IMR-90 (cell line): ENCODE results near the gene RXRB. TPM values are rescaled to one million over a fixed set of nuclear protein-coding genes. Genes with fewer than 3 reads are reported as not detected.

ENCODE experiments used
- ATAC-seq: fragments of 200-7000 bp; cut with Tn5 transposase; 2 replicates; pipeline ENCODE4 v1.9.1; 2020; ENCODE audit warnings: low read depth, mild to moderate bottlenecking, moderate library complexity
- BruUV-seq: library from RNA; stranded (reverse); fragments of 400-500 nt; replicated peaks from 2 replicates; lab custom pipeline; 2021; lab: Mats Ljungman, UMichigan
- CTCF ChIA-PET: fragments of 300-600 bp; formaldehyde crosslinking; extraction: SDS; loops from one replicate; lab custom pipeline; 2021; ENCODE audit warnings: antibody characterized with exemption; lab: Yijun Ruan, JAX
- POLR2A ChIA-PET: fragments of 300-600 bp; sonication (Branson Sonifier 250); formaldehyde crosslinking; loops from one replicate; lab custom pipeline; 2022; ENCODE audit warnings: antibody characterized with exemption; ENCODE audit not compliant: unreplicated experiment; lab: Charles Lee
- DNase-seq: peaks from one replicate; pipeline ENCODE4 v3.0.0; 2013
- H2AFZ ChIP-seq: replicated peaks from 2 replicates; pipeline ENCODE3; 2013; ENCODE audit warnings: low read length, mild to moderate bottlenecking; ENCODE audit not compliant: poor library complexity
- H2AK5ac ChIP-seq: 2 replicates; pipeline ENCODE4 v1.6.1; 2013; ENCODE audit warnings: low read depth, low read length, inconsistent platforms
- H2AK9ac ChIP-seq: replicated peaks from 2 replicates; pipeline ENCODE3; 2013; ENCODE audit warnings: mild to moderate bottlenecking, low read depth, low read length, moderate library complexity; ENCODE audit not compliant: poor library complexity
- H2BK120ac ChIP-seq: 2 replicates; pipeline ENCODE4 v1.6.1; 2013; ENCODE audit warnings: low read depth, low read length, inconsistent platforms
- H2BK15ac ChIP-seq: 3 replicates; pipeline ENCODE4 v1.6.1; 2013; ENCODE audit warnings: low read depth, low read length, inconsistent platforms
- H2BK20ac ChIP-seq: 2 replicates; pipeline ENCODE4 v1.6.1; 2013; ENCODE audit warnings: low read depth, mild to moderate bottlenecking, inconsistent platforms, low read length, moderate library complexity
- H2BK5ac ChIP-seq: 2 replicates; pipeline ENCODE4 v1.6.1; 2013; ENCODE audit warnings: mild to moderate bottlenecking, low read depth, low read length, inconsistent platforms; ENCODE audit not compliant: poor library complexity, severe bottlenecking
- H3K14ac ChIP-seq: replicated peaks from 2 replicates; pipeline ENCODE4 v1.6.1; 2013; ENCODE audit warnings: low read depth, low read length, inconsistent platforms
- H3K18ac ChIP-seq: 2 replicates; pipeline ENCODE4 v1.6.1; 2013; ENCODE audit warnings: low read depth, low read length, control low read depth
- H3K23ac ChIP-seq: 2 replicates; pipeline ENCODE4 v1.6.1; 2013; ENCODE audit warnings: low read depth, low read length, inconsistent platforms
- H3K27ac ChIP-seq: 2 replicates; pipeline ENCODE4 v1.5.1; 2013; ENCODE audit warnings: mild to moderate bottlenecking, control low read depth, low read length; ENCODE audit not compliant: insufficient read depth
- H3K27me3 ChIP-seq: 2 replicates; pipeline ENCODE4 v1.6.1; 2013; ENCODE audit warnings: low read length; ENCODE audit not compliant: control insufficient read depth, insufficient read depth
- H3K36me3 ChIP-seq: 2 replicates; pipeline ENCODE4 v1.6.1; 2013; ENCODE audit warnings: low read length, mixed read lengths; ENCODE audit not compliant: control insufficient read depth, insufficient read depth
- H3K4ac ChIP-seq: 2 replicates; pipeline ENCODE4 v1.6.1; 2013; ENCODE audit warnings: low read depth, low read length, inconsistent platforms
- H3K4me1 ChIP-seq: 2 replicates; pipeline ENCODE4 v1.6.1; 2013; ENCODE audit warnings: low read length, mixed read lengths; ENCODE audit not compliant: control insufficient read depth, insufficient read depth
- H3K4me2 ChIP-seq: 2 replicates; pipeline ENCODE4 v1.6.1; 2013; ENCODE audit warnings: low read depth, mild to moderate bottlenecking, control low read depth, low read length, moderate library complexity
- H3K4me3 ChIP-seq: 2 replicates; pipeline ENCODE4 v1.5.1; 2013; ENCODE audit warnings: low read depth, mild to moderate bottlenecking, control low read depth, low read length, moderate library complexity; ENCODE audit not compliant: insufficient read depth
- H3K56ac ChIP-seq: 2 replicates; pipeline ENCODE4 v1.6.1; 2013; ENCODE audit warnings: low read length, inconsistent platforms; ENCODE audit not compliant: insufficient read depth; ENCODE audit errors: extremely low read depth
- H3K79me1 ChIP-seq, 2 experiments: 2 replicates each; pipeline ENCODE4 v1.6.1; 2013; ENCODE audit warnings: low read length in 2 of 2, inconsistent platforms in 1 of 2, low read depth in 1 of 2
- H3K9ac ChIP-seq: 2 replicates; pipeline ENCODE4 v1.6.1; 2013; ENCODE audit warnings: low read depth, low read length, control low read depth
- H3K9me1 ChIP-seq: 2 replicates; pipeline ENCODE4 v1.6.1; 2013; ENCODE audit warnings: low read length, inconsistent platforms; ENCODE audit not compliant: insufficient read depth
- H3K9me3 ChIP-seq: 2 replicates; pipeline ENCODE4 v1.6.1; 2013; ENCODE audit warnings: low read length; ENCODE audit not compliant: control insufficient read depth, insufficient read depth
- H4K20me1 ChIP-seq: 2 replicates; pipeline ENCODE4 v1.6.1; 2013; ENCODE audit warnings: low read length, inconsistent platforms; ENCODE audit not compliant: insufficient read depth
- H4K5ac ChIP-seq: 2 replicates; pipeline ENCODE4 v1.6.1; 2013; ENCODE audit warnings: mild to moderate bottlenecking, low read depth, low read length, control low read depth
- H4K8ac ChIP-seq, 2 experiments: 2 replicates each; pipeline ENCODE4 v1.6.1; 2013; ENCODE audit warnings: low read depth in 2 of 2, low read length in 2 of 2, control low read depth in 1 of 2, inconsistent platforms in 1 of 2
- H4K91ac ChIP-seq: 2 replicates; pipeline ENCODE4 v1.6.1; 2013; ENCODE audit warnings: low read depth, low read length, inconsistent platforms; ENCODE audit not compliant: insufficient read depth
- BHLHE40 ChIP-seq: fragments of 150-350 bp; IDR thresholded peaks from 2 replicates; pipeline ENCODE4 v1.6.1; 2016; ENCODE audit warnings: mild to moderate bottlenecking, low read depth, low read length
- CEBPB ChIP-seq: IDR thresholded peaks from 2 replicates; pipeline ENCODE4 v1.6.1; 2012; ENCODE audit warnings: low read depth, low read length, improper control_type of control experiment
- CHD1 ChIP-seq: IDR thresholded peaks from 2 replicates; pipeline ENCODE4 v1.6.1; 2012; ENCODE audit warnings: low read depth, low read length, improper control_type of control experiment
- FOS ChIP-seq: fragments of 150-350 bp; IDR thresholded peaks from 2 replicates; pipeline ENCODE4 v1.6.1; 2016; ENCODE audit warnings: low read depth, low read length
- MAFK ChIP-seq: IDR thresholded peaks from 2 replicates; pipeline ENCODE4 v1.6.1; 2012; ENCODE audit warnings: low read depth, low read length, improper control_type of control experiment
- MAZ ChIP-seq: IDR thresholded peaks from 2 replicates; pipeline ENCODE4 v1.6.1; 2012; ENCODE audit warnings: low read depth, mild to moderate bottlenecking, low read length, improper control_type of control experiment, moderate library complexity, borderline replicate concordance
- MXI1 ChIP-seq: IDR thresholded peaks from 2 replicates; pipeline ENCODE4 v1.6.1; 2012; ENCODE audit warnings: low read depth, mild to moderate bottlenecking, low read length, moderate library complexity, borderline replicate concordance
- NFE2L2 ChIP-seq: fragments of 150-350 bp; IDR thresholded peaks from 2 replicates; pipeline ENCODE4 v1.6.1; 2016; ENCODE audit warnings: low read depth, mild to moderate bottlenecking, low read length
- POLR2A ChIP-seq: IDR thresholded peaks from 2 replicates; pipeline ENCODE4 v1.6.1; 2012; ENCODE audit warnings: mild to moderate bottlenecking, low read depth, low read length
- RAD21 ChIP-seq: IDR thresholded peaks from 2 replicates; pipeline ENCODE4 v1.6.1; 2012; ENCODE audit warnings: low read length, improper control_type of control experiment
- RCOR1 ChIP-seq: IDR thresholded peaks from 2 replicates; pipeline ENCODE4 v1.6.1; 2012; ENCODE audit warnings: mild to moderate bottlenecking, low read length, improper control_type of control experiment; ENCODE audit not compliant: insufficient replicate concordance
- RFX5 ChIP-seq: IDR thresholded peaks from 2 replicates; pipeline ENCODE4 v1.8.0; 2012; ENCODE audit warnings: low read depth, mild to moderate bottlenecking, low read length, moderate library complexity
- SMC3 ChIP-seq: fragments of 150-350 bp; IDR thresholded peaks from 2 replicates; pipeline ENCODE4 v1.6.1; 2016; ENCODE audit warnings: low read depth, mild to moderate bottlenecking, antibody characterized with exemption, low read length, moderate library complexity
- WGBS, 2 experiments: methylation state at CpG; one replicate each; pipeline versions ENCODE4 v1.1.5 to v1.1.7; 2013; ENCODE audit warnings: missing lambda C conversion rate in 2 of 2; ENCODE audit not compliant: insufficient read length in 1 of 2; ENCODE audit errors: extremely low coverage in 2 of 2; 5-methylcytosine and 5-hydroxymethylcytosine counted together
- dilution Hi-C: fragments of 300-500 bp; cut with HindIII; formaldehyde crosslinking; loops from one replicate; pipeline ENCODE4 v1.14.3; 2018; ENCODE audit warnings: low sequenced_read_pairs; ENCODE audit not compliant: unreplicated experiment
- in situ Hi-C: fragments of 300-500 bp; cut with MboI; formaldehyde crosslinking; loops from 3 replicates; pipeline ENCODE4 v1.14.3; 2019; ENCODE audit warnings: low sequenced_read_pairs, inconsistent platforms, mixed read lengths
- intact Hi-C: fragments of 100-400 bp; cut with micrococcal nuclease; formaldehyde crosslinking; loops from 2 replicates; pipeline ENCODE4 v1.10.0; 2022
- polyA plus RNA-seq, 3 experiments: library from polyadenylated mRNA; depleted of rRNA; stranded (reverse); fragments of >200 nt; gene quantifications; 2 replicates each; pipeline ENCODE4 v1.2.3, GENCODE V29; 2012; ENCODE audit warnings: low replicate concordance in 1 of 3
- total RNA-seq: library from RNA; depleted of rRNA; stranded (reverse); fragments of >200 nt; gene quantifications from 2 replicates; pipeline ENCODE4 v1.2.3, GENCODE V29; 2012
- TF ChIP-seq, protein P1 (sequence below): fragments of 150-350 bp; IDR thresholded peaks from 2 replicates; pipeline ENCODE4 v1.6.1; 2017; ENCODE audit warnings: mild to moderate bottlenecking, antibody characterized with exemption, low read length, low read depth
- TF ChIP-seq, protein P2 (sequence below): conservative IDR thresholded peaks from 2 replicates; pipeline ENCODE4 v1.5.1; 2012; ENCODE audit warnings: mild to moderate bottlenecking, low read depth, low read length, improper control_type of control experiment
- TF ChIP-seq, protein P3 (sequence below): fragments of 150-350 bp; IDR thresholded peaks from 2 replicates; pipeline ENCODE4 v1.6.1; 2016; ENCODE audit warnings: low read depth, mild to moderate bottlenecking, low read length, moderate library complexity, borderline replicate concordance

RXRB gene
- total and polyA plus RNA-seq, 2 of the 4 experiments (the other 2 are of a cell fraction), result 18.6 to 53.7 TPM

DNA sequence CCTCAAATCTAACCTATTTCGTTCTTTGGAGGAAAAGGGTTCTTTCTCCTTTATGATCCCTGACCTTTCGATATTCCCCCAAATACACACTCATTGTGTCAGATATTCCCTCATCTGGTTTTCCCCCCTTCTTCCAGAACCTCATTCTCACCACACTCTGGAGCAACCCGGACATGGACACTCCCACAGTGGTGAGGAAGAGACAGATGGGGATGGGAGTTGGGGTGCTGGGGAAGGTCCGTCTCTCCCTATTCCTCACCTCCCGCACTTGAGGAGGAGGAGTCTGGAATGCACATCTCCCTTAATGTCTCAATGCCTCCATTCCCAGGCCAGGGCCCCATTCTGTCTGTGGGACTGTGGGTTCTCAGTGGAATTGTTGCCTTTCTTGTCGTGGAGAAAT lies 1.5 kb upstream of the RXRB start:
- Histone ChIP-seq H3K4ac (0 out of 2 replicates have a peak overlapping the region, but pooled peaks have one; percentile 3), H4K8ac (peak overlapping the region in 1 of 2 experiments; percentile 99; a peak in 2 of 4 replicates), H3K36me3 (peaks cover 32% of the 10 kb centered on the region), H3K4me2 (peak overlapping the region; percentile 99), H2BK15ac (no peak overlapping the region), H3K9ac (peak overlapping the region; percentile 98), H2AK5ac (peak overlapping the region; percentile 66; the same call in 1 of the 2 replicates), H3K4me1 (peaks cover 33% of the 10 kb centered on the region), H3K23ac (peak overlapping the region; percentile 99), H3K14ac (peak overlapping the region; percentile 100), H4K5ac (no peak overlapping the region; the same call in 1 of the 2 replicates), H2BK20ac (no peak overlapping the region), H2BK5ac (no peak overlapping the region), H4K20me1 (peaks cover 55% of the 10 kb centered on the region; the same call in 1 of the 2 replicates), H3K79me1 (peaks cover 19 to 91% of the 10 kb centered on the region in 2 experiments; a peak in 3 of 4 replicates), H3K18ac (no peak overlapping the region), H2BK120ac (no peak overlapping the region), H3K56ac (no peak overlapping the region), H3K9me1 (peaks cover 39% of the 10 kb centered on the region), H3K27me3 (no peaks in the 10 kb centered on the region), H4K91ac (0 out of 2 replicates have a peak overlapping the region, but pooled peaks have one; percentile 99), H3K4me3 (peak overlapping the region; percentile 73), H3K9me3 (no peaks in the 10 kb centered on the region), H2AFZ (no peak overlapping the region), H3K27ac (no peak overlapping the region), H2AK9ac (peak overlapping the region; percentile 100)
- ATAC-seq (no peak), DNase-seq (no peak)
- no TSS peak for BruUV-seq
- in situ Hi-C loops (no loop called here), intact Hi-C loops (loop anchor here (2.0 kb wide), 2 partner anchors 47 to 229 kb away; no protein-coding TSS in a partner anchor), dilution Hi-C loops (no loop called here)
- ChIA-PET POLR2A (no interaction called here), CTCF (no interaction called here)
- WGBS, 2 experiments, result no CpG with 5 or more reads among the region's 6 CpGs
- no peak for TF ChIP-seq SMC3
- no peak for TF ChIP-seq RAD21
- no peak for TF ChIP-seq POLR2A
- TF ChIP-seq NFE2L2, result no peak
- no peak for TF ChIP-seq MAFK
- TF ChIP-seq FOS, result no peak
- no peak for TF ChIP-seq CHD1
- TF ChIP-seq BHLHE40, result no peak
- no peak for TF ChIP-seq MXI1
- no peak for TF ChIP-seq RCOR1
- no peak for TF ChIP-seq CEBPB
- TF ChIP-seq RFX5, result no peak
- TF ChIP-seq, protein P1, sequence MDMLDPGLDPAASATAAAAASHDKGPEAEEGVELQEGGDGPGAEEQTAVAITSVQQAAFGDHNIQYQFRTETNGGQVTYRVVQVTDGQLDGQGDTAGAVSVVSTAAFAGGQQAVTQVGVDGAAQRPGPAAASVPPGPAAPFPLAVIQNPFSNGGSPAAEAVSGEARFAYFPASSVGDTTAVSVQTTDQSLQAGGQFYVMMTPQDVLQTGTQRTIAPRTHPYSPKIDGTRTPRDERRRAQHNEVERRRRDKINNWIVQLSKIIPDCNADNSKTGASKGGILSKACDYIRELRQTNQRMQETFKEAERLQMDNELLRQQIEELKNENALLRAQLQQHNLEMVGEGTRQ, result no peak
- TF ChIP-seq, protein P2, sequence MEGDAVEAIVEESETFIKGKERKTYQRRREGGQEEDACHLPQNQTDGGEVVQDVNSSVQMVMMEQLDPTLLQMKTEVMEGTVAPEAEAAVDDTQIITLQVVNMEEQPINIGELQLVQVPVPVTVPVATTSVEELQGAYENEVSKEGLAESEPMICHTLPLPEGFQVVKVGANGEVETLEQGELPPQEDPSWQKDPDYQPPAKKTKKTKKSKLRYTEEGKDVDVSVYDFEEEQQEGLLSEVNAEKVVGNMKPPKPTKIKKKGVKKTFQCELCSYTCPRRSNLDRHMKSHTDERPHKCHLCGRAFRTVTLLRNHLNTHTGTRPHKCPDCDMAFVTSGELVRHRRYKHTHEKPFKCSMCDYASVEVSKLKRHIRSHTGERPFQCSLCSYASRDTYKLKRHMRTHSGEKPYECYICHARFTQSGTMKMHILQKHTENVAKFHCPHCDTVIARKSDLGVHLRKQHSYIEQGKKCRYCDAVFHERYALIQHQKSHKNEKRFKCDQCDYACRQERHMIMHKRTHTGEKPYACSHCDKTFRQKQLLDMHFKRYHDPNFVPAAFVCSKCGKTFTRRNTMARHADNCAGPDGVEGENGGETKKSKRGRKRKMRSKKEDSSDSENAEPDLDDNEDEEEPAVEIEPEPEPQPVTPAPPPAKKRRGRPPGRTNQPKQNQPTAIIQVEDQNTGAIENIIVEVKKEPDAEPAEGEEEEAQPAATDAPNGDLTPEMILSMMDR, result no peak
- no peak for TF ChIP-seq MAZ
- TF ChIP-seq, protein P3, sequence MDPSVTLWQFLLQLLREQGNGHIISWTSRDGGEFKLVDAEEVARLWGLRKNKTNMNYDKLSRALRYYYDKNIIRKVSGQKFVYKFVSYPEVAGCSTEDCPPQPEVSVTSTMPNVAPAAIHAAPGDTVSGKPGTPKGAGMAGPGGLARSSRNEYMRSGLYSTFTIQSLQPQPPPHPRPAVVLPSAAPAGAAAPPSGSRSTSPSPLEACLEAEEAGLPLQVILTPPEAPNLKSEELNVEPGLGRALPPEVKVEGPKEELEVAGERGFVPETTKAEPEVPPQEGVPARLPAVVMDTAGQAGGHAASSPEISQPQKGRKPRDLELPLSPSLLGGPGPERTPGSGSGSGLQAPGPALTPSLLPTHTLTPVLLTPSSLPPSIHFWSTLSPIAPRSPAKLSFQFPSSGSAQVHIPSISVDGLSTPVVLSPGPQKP, result no peak
